Epithelial cell of prostate (primary cell): ENCODE measurements around the gene IFFO2.
"Not testable (repeated sequence)": the region's sequence is repeated elsewhere in the genome, so short reads cannot be mapped to it uniquely, and the experiment has no call there.

Experiments used
- DNase-seq: peaks from one replicate; pipeline ENCODE4 v3.0.0-alpha.2; 2011; ENCODE audit warnings: low read depth, low spot score
- H3K27ac ChIP-seq: fragments of 450-650 bp; 2 replicates; pipeline ENCODE4 v1.5.1; 2017; ENCODE audit warnings: mild to moderate bottlenecking

The IFFO2 gene

GRCh38 chr1:18881642-18882431 is 74.6 kb downstream of the IFFO2 start:
- no peak overlapping the region for H3K27ac ChIP-seq
- DNase-seq, result peak; percentile 62

DNA sequence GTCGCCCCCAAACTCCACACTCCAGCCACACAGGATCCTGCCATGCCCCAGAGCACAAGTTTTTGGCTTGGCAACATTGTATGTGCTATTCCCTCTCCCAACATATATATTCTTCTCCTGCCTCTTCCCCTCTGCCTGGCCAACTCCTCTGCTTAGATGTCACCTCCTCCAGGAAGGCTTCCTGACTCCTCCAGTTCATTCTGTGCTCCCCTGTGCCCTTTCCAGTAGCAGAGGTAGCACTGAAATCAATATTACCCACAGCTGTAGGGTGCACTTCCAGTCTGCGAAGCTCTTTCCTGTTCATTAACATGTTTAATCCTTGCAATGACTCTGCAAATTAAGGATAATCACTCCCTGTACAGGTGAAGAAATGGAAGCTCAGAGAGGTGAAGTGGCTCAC is 75.3 kb downstream of the IFFO2 start:
- H3K27ac ChIP-seq, result no peak overlapping the region
- no peak for DNase-seq

DNA sequence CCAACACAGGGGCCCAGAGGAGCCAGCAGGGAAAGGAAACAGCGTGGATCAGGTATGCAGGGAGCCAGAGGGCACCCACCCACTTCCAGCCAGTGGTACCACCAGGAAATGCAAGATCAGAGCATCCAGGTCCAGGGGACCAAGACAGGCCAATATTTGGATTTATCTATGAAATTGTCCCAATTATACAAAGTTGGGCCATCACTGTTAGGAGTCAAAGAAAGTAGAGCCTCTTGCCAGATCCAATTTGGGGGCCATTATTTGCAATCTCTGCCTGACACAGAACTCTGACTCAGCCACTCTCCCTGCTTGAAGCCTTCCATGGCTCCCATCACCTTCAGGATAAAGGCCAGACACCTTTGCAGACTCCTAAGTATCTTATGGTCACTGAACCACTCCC is 75.9 kb downstream of the IFFO2 start:
- H3K27ac ChIP-seq, result no peak overlapping the region
- no peak for DNase-seq

DNA sequence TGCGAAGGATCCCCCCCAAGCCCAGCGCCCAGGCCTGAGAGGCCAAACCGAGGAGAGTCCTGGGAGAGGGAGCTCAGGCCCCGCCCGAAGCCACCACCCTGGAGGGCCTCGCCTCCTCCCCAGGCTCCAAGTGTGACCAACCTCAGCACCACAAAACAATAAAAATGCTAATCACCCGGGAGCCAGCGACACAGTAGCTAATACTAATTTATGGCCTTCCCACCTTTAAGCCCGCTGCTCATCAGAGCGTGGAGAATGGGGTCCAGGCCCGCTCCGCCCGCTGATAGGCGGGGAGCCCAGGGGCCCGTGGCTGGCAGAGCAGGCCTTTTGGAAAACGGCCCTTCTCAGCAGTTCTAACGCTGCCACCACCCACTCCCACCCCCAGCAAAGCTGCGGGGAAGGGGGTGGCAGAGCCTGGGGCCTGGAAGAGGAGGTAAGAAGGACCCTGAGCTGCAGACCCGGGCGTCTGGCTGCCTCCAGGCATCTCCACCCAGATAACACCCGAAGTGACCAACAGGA is 76.6 kb downstream of the IFFO2 start:
- no peak overlapping the region for H3K27ac ChIP-seq
- DNase-seq, result no peak

GRCh38 chr1:18879215-18879790 is 77.2 kb downstream of the IFFO2 start:
- no peak overlapping the region for H3K27ac ChIP-seq
- DNase-seq, result no peak

- no peak overlapping the region for H3K27ac ChIP-seq
- no peak for DNase-seq
These were observed 77.8 kb downstream of the IFFO2 start for GRCh38 chr1:18878538-18879214.

- DNase-seq, result no peak
- no peak overlapping the region for H3K27ac ChIP-seq
These were observed 79.2 kb downstream of the IFFO2 start for GRCh38 chr1:18877282-18877681.

DNA sequence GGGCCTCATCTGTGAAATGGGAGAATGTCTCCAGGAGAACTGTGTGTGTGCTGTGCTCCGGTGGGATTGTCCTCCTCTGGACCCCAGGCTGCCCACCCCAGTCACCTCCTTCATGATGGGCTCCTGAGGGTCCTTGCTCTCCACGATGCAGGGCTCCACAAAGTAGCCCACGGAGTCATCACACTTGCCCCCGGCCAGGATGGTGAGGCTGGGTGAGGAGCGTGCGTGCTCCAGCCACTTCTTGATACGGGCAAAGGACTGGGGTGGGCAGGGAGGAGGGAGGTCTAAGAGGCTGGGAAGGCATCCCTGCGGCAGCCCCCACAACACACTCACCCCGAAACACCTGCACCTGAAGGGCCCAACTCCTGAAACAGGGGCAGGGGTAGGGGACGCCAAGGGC is 80.3 kb downstream of the IFFO2 start:
- no peak for DNase-seq
- H3K27ac ChIP-seq, result no peak overlapping the region

GRCh38 chr1:18875796-18876128 is 80.7 kb downstream of the IFFO2 start:
- H3K27ac ChIP-seq, result no peak overlapping the region
- no peak for DNase-seq

GRCh38 chr1:18875107-18875795 is 81.2 kb downstream of the IFFO2 start:
- DNase-seq, result peak; percentile 36
- H3K27ac ChIP-seq, result no peak overlapping the region

- no peak overlapping the region for H3K27ac ChIP-seq
- no peak for DNase-seq
These were observed 81.9 kb downstream of the IFFO2 start for GRCh38 chr1:18874600-18874999.

- no peak for DNase-seq
- H3K27ac ChIP-seq, result no peak overlapping the region
These were observed 82.4 kb downstream of the IFFO2 start for GRCh38 chr1:18874036-18874435.

DNA sequence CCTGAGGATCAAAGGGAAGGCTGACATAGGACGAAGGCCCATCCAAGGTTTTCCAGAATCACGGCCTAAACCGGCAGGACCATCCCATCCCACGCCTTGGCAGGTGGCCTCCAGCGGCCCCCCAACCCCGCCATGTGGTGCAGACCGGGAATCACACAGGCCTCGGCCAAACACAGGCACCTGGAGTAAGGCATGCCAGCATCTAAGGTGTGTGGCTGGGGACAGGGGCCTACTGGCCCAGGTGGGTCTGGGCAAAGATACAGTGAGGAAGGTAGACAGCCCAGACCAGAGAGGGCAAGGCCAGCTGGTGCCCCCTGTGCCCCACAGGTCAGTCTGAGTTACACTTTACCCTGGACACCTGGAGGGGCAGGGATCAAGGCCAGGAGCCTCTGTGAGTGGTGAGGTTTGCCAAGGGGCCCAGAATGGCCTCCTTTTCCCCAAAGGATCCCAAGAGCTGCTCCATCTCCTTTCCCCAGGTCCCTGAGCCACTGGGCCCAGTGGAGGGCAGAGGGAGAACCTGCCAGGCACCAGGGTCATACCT is 84.3 kb downstream of the IFFO2 start:
- DNase-seq, result no peak
- H3K27ac ChIP-seq, result no peak overlapping the region

GRCh38 chr1:18871401-18872070 is 84.9 kb downstream of the IFFO2 start:
- no peak for DNase-seq
- no peak overlapping the region for H3K27ac ChIP-seq

DNA sequence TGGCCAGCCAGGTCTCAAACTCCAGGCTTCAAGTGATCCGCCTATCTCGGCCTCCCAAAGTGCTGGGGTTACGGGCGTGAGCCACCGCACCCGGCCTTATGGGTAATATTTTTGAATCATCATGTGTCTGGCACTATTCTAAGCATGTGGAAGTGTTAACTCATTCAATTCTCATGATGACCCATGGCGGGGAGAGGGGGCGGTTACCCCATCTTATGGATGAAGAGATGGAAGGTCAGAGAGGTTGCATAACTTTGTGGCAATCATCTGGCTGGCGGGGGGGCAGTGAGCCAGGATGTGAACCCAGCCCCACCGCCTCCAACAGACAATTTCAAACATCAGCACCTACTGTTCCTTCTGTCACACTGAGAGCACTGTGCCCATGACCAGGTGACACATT is 85.5 kb downstream of the IFFO2 start:
- no peak overlapping the region for H3K27ac ChIP-seq
- DNase-seq, result no peak

DNA sequence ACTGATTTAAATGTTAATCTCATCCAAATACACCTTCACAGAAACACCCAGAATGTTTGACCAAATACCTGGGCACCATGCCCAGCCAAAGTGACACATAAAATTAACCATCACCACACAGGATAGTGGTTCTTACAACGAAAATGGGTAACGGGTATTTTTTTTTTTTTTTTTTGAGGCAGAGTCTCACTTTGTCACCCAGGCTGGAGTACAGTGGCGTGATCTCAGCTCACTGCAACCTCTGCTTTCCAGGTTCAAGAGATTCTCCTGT is 85.9 kb downstream of the IFFO2 start:
- H3K27ac ChIP-seq, DNase-seq: not testable (repeated sequence)

DNA sequence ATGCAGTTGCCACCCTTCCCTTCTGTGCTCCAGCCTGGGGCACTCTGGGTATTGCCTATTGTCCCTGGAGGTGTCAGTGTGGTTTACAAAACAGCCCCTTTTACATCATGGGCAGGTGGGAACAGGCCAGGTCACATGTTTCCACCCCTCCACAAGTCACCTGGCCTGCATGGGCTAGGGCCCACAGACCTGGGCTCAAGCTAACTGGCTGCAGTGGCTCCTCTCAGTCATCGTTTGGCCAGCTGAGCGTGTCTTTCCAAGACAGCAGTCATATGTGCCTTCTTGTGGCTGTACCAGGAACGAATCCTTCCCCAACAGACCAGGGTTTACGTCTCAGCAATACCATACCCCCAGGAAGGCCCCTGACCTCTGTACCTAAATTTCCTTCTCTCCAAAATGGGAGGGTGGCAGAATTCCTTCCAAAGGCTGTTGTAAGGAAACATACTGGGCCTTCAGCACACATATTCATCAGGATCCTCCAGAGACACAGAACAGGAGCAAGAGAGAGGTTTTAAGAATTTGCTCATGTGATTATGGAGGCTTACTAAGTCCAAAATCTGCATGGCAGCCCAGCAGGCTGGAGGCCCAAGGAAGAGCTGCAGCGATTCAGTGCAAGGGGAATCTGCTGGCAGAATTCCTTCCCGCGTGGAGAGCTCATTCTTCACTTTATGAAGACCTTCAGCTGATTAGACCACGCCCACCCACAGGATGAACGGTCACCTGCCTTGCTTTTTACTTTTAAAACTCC is 86.5 kb downstream of the IFFO2 start:
- H3K27ac ChIP-seq, result no peak overlapping the region
- DNase-seq, result no peak

DNA sequence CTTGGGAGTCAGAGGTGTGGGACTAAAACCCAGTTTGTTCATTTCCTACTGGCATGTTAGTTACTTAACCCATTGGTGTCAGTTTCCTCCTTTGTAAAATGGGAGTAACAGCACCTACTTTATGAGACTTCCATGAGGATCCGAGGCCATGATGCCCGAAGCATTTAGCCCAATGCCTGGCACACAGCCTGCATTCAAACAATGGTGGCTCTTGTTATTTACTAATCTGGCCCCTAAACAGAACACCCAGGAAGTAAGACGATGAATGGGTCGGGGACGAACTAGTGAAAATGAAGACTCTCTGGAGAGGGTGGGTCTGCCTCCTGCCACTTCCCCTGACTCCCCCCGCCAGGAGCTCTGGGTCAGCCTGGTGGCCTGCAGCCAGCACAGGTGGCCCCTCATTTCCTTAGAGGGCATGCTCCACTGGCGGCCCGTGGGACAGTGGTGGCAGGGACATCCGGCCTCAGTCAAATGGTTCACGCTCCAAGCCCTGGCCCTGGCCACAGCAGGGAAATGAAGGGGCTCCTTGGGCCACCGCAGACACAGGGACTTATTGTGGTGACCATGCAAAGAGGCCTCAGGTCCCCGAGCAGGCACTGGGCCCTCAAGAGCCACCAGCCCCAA is 87.6 kb downstream of the IFFO2 start:
- H3K27ac ChIP-seq, result no peak overlapping the region
- DNase-seq, result no peak

- no peak overlapping the region for H3K27ac ChIP-seq
These were observed 88.1 kb downstream of the IFFO2 start for GRCh38 chr1:18868354-18868753.

More at GRCh38 chr1:18868354-18868753, 88.1 kb downstream of the IFFO2 start:
- no peak for DNase-seq
